ENCODE measurements around the gene KDM2A. TPM values are rescaled to one million over a fixed set of nuclear protein-coding genes. Genes with fewer than 3 reads are reported as not detected.

KDM2A gene
- total and polyA plus RNA-seq, 2 donors (not counting 1 experiment from before 2014, with no cell fraction given), result 132 to 229 TPM

- no peaks in the 10 kb centered on the region for H3K9me3 Mint-ChIP-seq (ENCODE audit: insufficient read depth)
- intact Hi-C loops (cut with micrococcal nuclease), result loop anchor here (5.0 to 10.0 kb wide), 2 partner anchors 50 to 228 kb away; no protein-coding TSS in a partner anchor
- WGBS (ENCODE audit: insufficient coverage), result no CpG with 5 or more reads among the region's 7 CpGs
- DNase-seq, result no peak
- Histone ChIP-seq H3K27me3 (replicated peaks in 1 of 4; ENCODE audit: control extremely low read depth in 1 of 4, control insufficient read depth in 3 of 4, insufficient read depth in 4 of 4, low read length in 3 of 4) (no peaks in the 10 kb centered on the region), H4K20me1 (ENCODE audit: control insufficient read depth, insufficient read depth, low read length, poor library complexity, severe bottlenecking) (no peaks in the 10 kb centered on the region), H3K36me3 (replicated peaks in 1 of 2; ENCODE audit: control extremely low read depth in 1 of 2, control insufficient read depth in 1 of 2, extremely low read depth in 1 of 2, insufficient read depth in 2 of 2, low read length in 1 of 2) (no peaks in the 10 kb centered on the region), H3K27ac (ENCODE audit: low read length in 2 of 2) (peak overlapping the region in 1 of 2 donors; percentile 55), H3K4me2 (replicated peaks; ENCODE audit: low read depth, low read length, poor library complexity, severe bottlenecking) (peak overlapping the region; percentile 95), H3K9me3 (ENCODE audit: control extremely low read depth in 1 of 3, control insufficient read depth in 2 of 3, insufficient read depth in 1 of 3, low read length in 2 of 3) (no peaks in the 10 kb centered on the region), H2AFZ (ENCODE audit: insufficient read depth, low read depth, low read length, poor library complexity, severe bottlenecking) (peak overlapping the region; percentile 85), H3K79me2 (ENCODE audit: control insufficient read depth, insufficient read depth, low read length) (peaks cover 20% of the 10 kb centered on the region), H3K4me1 (ENCODE audit: control insufficient read depth in 2 of 2, insufficient read depth in 2 of 2, low read length in 2 of 2) (peaks cover 20 to 40% of the 10 kb centered on the region in 2 donors), H3K9ac (ENCODE audit: low read length) (peak overlapping the region; percentile 45), H3K4me3 (ENCODE audit: control extremely low read depth in 1 of 5, extremely low read depth in 1 of 5, insufficient read depth in 1 of 5, low read depth in 2 of 5, low read length in 4 of 5) (peak overlapping the region in 1 of 5 experiments; percentile 36)
- peak overlapping the region; percentile 85 for H3K27ac Mint-ChIP-seq
- H3K4me1 Mint-ChIP-seq, result peaks cover 39% of the 10 kb centered on the region
- peak overlapping the region; percentile 89 for H3K4me3 Mint-ChIP-seq
- no peak for ATAC-seq (ENCODE audit: low read depth)
- H3K27me3 Mint-ChIP-seq, result no peaks in the 10 kb centered on the region
- POLR2A ChIA-PET, result no interaction called here
- CTCF ChIA-PET, result interaction anchor here (1.6 kb wide), 1 partner anchor 36 kb away, joined by 4 read pairs; no protein-coding TSS in a partner anchor
- TF ChIP-seq EZH2 (IDR thresholded peaks at IDR 0.05; ENCODE audit: borderline replicate concordance, insufficient read depth, low read depth, low read length, poor library complexity, severe bottlenecking) (no peak), CTCF (IDR thresholded peaks at IDR 0.05) (no peak)
These were observed 1.9 kb upstream of the KDM2A start for GRCh38 chr11:67117176-67117575.

GRCh38 chr11:67117672-67118180 is 1.3 kb upstream of the KDM2A start:
- Histone ChIP-seq H3K9me3 (ENCODE audit: control extremely low read depth in 1 of 3, control insufficient read depth in 2 of 3, insufficient read depth in 1 of 3, low read length in 2 of 3) (no peaks in the 10 kb centered on the region), H3K79me2 (ENCODE audit: control insufficient read depth, insufficient read depth, low read length) (peaks cover 24% of the 10 kb centered on the region), H4K20me1 (ENCODE audit: control insufficient read depth, insufficient read depth, low read length, poor library complexity, severe bottlenecking) (peaks cover 1% of the 10 kb centered on the region), H3K4me2 (replicated peaks; ENCODE audit: low read depth, low read length, poor library complexity, severe bottlenecking) (peak overlapping the region; percentile 95), H3K27ac (ENCODE audit: low read length in 2 of 2) (peak overlapping the region in 1 of 2 donors; percentile 55), H3K27me3 (replicated peaks in 1 of 4; ENCODE audit: control extremely low read depth in 1 of 4, control insufficient read depth in 3 of 4, insufficient read depth in 4 of 4, low read length in 3 of 4) (no peaks in the 10 kb centered on the region), H2AFZ (ENCODE audit: insufficient read depth, low read depth, low read length, poor library complexity, severe bottlenecking) (peak overlapping the region; percentile 89), H3K4me3 (ENCODE audit: control extremely low read depth in 1 of 5, extremely low read depth in 1 of 5, insufficient read depth in 1 of 5, low read depth in 2 of 5, low read length in 4 of 5) (peak overlapping the region in 3 of 5 experiments; percentile 66 to 73 (median 73)), H3K9ac (ENCODE audit: low read length) (peak overlapping the region; percentile 68), H3K36me3 (replicated peaks in 1 of 2; ENCODE audit: control extremely low read depth in 1 of 2, control insufficient read depth in 1 of 2, extremely low read depth in 1 of 2, insufficient read depth in 2 of 2, low read length in 1 of 2) (no peaks in the 10 kb centered on the region), H3K4me1 (ENCODE audit: control insufficient read depth in 2 of 2, insufficient read depth in 2 of 2, low read length in 2 of 2) (peaks cover 20 to 42% of the 10 kb centered on the region in 2 donors)
- intact Hi-C loops (cut with micrococcal nuclease), result loop anchor here (2.0 to 10.0 kb wide), 3 partner anchors 50 to 227 kb away; no protein-coding TSS in a partner anchor
- peak; percentile 57 for DNase-seq
- WGBS (ENCODE audit: insufficient coverage), result 3% methylated on average over 65 of the region's 65 CpGs
- ATAC-seq (ENCODE audit: low read depth), result no peak
- Mint-ChIP-seq H3K4me1 (peaks cover 39% of the 10 kb centered on the region), H3K27ac (peak overlapping the region; percentile 85), H3K4me3 (peak overlapping the region; percentile 89), H3K27me3 (no peaks in the 10 kb centered on the region), H3K9me3 (ENCODE audit: insufficient read depth) (no peaks in the 10 kb centered on the region)
- TF ChIP-seq EZH2 (IDR thresholded peaks at IDR 0.05; ENCODE audit: borderline replicate concordance, insufficient read depth, low read depth, low read length, poor library complexity, severe bottlenecking) (no peak), CTCF (IDR thresholded peaks at IDR 0.05) (no peak)
- POLR2A ChIA-PET, result no interaction called here
- CTCF ChIA-PET, result interaction anchor here (0.8 to 1.6 kb wide), 2 partner anchors 37 to 50 kb away, joined by 3 to 4 read pairs; no protein-coding TSS in a partner anchor

Data from B cell (primary cell).